GM19099 (cell line): ENCODE measurements around the gene ARMC7.
A peak's percentile ranks its signal among the peaks of the same experiment; 100 is the strongest.

Experiments
- POLR2A ChIP-seq: IDR thresholded peaks from 3 replicates; pipeline ENCODE4 v1.6.1; 2011; ENCODE audit warnings: low read depth; ENCODE audit not compliant: insufficient read length; ENCODE audit errors: extremely low read depth

ARMC7 gene

DNA sequence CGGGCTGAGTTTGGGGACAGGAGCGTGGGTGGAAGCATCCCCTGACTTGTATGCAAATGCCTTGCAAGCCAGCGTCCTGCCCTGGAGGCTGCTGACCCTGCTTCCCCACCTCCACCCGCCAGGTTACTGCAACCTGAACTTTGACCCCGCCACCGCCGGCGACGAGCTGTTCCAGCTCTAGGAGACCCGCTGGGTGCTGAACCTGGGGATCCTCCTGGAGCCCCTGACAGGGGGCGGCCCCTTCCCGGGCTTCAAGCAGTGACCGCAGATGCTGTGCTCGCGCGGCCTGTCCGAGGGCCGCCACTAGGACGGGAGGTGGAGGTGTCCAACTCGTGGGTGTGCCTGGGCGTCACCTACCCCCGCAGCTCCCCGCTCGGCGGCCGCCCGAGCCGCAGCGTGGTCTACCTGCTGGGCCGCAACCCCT lies 32.7 kb upstream of the ARMC7 start:
- TF ChIP-seq POLR2A, result no peak

DNA sequence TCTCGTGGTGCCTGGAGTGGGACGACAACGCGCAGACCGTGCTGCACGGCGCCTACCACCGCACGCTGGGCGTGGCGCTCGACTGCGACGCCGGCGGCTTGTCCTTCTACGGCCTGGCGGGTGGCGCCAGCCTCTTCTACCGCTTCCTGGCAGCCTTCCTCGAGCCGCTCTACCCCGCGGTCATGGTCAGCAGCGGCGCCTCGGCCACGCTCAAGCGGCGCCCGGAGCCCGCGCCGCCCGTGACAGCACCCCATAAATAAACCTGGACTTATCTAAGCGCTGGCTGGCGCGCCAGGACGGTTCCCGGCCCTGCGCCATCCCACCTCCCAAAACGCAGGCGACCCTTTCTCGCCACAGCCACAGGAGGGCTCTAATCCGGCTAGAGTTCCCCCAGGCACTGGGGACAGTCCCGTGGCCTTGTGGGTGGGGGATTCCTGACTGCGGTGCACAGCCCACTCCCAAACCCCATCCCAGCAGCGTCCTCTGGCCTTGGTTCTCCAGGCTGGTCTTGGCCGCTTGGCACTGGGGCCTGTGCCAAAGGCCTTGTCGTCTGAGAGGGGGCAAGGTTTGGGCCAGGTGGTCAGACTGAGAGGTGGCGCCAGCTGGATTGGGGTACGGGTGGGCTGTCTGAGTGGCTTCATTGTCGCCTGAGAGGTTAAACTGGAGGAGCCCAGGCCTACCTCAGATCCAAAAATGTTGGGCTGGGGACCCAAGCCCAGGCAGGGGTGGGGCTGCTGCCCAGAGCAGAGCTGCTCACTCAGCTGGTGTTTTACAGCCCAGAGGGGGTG lies 32.1 kb upstream of the ARMC7 start:
- peak; percentile 64 for TF ChIP-seq POLR2A

DNA sequence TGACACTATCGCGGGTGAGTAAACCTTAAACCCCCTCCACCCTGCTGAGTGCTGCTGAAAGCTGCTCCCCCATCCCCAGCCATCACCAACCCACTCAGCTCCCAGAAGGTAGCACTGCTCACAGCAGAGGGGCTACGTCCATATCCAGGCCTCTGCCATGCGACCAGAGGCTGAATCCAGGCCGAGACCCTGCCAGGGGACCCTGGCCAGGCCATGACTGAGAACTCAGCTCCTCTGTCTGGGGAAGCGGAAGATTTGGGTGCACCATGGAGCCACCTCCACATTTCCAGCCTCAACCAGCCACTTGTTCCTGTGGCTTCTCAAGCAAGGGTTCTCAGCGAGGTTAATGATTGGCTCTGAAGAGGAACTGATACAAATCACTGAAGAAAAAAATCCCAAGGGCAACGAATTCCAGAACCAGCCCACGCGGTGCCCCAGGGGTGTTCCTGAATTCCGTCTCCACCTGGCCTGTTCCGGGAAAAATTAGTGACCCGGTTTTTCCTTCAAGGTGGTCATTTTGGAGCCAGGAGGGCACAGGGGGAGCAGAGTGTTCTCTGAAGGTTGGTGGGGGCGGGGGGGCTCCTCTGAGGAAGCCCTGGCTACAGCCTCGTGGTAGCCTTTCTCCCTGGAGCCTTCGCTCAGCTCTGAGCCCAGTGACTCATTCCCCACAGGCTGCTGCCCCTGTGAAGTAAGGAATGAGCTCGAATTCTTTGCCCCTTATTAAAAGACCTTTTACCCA lies 31.3 kb upstream of the ARMC7 start:
- TF ChIP-seq POLR2A, result peak; percentile 53

DNA sequence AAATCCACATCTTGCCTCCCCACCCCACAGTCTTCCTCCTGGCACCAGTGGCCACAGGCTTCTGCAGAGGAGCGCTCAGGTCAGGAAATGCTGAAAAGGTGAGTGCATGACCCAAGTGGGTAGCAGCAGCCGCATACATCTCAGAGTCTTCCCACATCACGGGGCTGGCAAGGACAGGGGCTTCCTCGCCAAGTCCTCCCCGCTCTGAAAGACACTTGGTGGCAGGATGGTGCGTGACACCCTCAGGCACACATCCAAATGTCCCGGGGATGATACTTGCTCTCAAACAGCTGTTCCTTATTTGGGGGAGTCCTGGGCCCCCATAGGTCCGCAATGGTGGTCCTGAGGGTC lies 30.8 kb upstream of the ARMC7 start:
- no peak for TF ChIP-seq POLR2A

DNA sequence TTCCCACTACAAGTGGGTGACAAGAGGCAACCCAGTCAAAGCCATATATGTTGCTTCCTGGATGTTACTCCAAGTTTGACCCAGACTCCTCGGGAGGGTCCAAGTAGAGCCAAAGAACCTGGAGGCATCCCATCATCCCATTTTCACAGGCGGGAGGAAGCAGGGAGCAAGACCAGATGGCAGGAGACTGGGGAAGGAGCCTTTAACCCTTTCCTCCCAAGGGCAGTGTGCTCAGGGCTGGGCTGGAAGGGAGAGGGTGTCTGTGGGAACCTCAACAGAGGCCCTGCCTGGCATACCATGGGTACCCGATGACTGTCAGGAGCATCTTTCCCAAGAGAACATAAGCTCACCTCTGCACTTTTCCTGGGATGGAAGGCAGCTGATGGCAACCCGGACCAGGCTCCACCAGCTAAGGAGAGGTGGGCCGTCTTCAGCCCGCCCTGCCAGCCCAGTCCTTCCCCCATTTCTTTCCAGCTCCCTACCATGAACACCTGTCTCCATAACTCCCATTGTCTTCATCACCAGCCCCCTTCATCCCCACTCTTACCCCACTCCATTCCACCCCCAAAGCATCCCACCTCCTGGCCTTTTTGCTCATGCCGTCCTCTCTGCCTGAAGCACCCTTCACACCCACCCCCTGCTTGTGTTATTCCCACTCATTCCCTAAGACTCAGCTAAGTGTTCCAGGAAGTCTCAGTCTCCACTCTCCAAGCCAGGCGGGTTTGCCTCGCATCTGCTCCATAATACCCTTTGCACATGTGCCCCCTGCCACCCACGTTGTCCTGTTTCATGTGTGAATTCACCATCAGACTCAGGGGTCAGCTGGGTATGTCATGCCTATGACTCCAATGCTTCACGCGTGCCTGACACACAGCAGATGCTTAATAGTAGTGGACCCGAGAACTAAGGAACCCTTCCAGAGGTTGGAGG lies 27.9 kb upstream of the ARMC7 start:
- TF ChIP-seq POLR2A, result no peak

DNA sequence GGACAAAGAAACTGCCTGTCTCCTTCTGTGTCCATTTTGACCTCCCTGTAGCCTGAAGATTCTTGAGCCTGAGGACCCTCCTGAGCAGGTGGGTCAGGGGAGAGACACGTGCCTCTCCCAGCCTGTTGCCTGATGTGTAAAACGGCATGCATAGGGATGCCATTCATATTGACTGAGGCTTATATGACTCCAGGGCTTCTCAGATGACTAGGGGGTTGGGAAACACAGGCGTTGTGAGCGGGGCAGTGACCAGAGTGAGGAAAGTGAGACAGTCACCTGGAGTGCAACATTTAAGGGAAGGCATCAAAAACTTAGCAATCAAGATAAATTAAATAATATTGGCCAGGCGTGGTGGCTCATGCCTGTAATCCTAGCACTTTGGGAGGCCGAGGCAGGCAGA lies 27.1 kb upstream of the ARMC7 start:
- TF ChIP-seq POLR2A, result no peak

DNA sequence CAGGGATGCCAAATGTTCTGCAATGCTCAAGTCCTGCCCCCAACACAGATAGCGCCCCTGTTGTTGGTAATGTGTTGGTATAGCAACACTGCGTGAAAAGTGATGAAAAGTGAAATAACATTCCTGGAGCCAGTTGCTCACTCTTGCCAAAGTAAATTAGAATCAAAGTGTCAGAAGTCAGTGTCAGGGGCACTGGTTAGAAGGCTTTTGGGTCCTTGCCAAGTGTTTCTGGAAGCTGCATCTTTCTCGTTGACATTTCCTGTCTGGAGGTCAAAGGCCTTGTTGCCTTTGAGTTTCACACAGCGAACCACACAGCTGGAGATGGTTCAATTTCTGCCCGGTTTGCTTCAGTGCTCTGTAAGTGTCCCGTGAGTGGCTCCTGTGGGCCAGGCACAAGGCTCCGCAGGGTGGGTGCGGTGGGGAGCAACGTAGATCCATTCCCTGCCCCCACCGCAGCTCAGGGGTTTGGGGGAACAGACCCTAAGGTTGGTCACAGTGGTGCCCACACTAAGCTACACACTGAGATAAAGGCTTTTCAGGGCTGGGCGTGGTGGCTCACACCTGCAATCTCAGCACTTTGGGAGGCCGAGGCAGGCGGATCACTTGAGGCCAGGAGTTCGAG lies 25.6 kb upstream of the ARMC7 start:
- no peak for TF ChIP-seq POLR2A

DNA sequence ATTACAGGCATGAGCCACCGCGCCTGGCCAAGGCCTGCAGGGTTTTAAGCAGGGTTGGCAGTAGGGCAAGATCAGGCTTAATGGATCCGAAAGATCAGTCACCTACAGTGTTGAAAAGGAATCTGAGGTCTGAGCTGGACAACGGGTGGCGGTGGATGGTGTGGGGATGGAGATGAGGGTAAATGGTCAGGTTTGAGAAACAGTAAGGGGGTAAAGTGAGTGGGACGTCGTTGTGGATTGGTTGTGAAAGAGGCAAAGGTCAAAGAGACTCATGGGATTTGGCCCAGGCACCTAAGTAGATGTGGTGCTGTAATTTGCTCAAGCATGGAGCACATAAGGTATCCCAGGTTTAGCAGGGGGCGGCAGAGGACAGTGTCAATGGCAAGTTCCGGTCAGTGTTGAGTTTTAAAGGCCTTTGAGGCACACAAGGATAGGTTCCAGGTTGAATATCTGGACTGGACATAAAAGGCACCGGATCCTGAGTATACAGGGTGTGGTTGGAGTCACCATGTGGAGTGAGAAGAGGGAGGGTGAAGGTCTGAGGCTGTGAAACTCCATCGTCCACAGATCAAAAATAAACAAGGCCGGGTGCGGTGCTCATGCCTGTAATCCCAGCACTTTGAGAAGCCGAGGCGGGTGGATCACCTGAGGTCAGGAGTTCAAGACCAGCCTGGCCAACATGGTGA lies 23.1 kb upstream of the ARMC7 start:
- no peak for TF ChIP-seq POLR2A

DNA sequence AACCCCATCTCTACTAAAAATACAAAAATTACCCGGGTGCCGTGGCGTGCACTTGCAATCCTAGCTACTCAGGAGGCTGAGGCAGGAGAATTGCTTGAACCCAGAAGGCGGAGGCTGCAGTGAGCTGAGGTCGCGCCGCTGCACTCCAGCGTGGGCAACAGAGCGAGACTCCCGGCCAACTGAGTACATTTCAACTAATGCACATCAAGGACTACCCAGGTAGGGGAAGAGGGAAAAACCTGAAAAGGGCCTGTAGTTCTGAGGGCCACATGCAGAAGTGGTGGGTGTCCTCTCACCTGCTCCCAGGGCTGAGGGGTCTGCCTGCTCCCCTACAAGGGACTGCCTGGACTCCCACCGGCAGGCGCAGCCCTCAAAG lies 22.6 kb upstream of the ARMC7 start:
- TF ChIP-seq POLR2A, result no peak

DNA sequence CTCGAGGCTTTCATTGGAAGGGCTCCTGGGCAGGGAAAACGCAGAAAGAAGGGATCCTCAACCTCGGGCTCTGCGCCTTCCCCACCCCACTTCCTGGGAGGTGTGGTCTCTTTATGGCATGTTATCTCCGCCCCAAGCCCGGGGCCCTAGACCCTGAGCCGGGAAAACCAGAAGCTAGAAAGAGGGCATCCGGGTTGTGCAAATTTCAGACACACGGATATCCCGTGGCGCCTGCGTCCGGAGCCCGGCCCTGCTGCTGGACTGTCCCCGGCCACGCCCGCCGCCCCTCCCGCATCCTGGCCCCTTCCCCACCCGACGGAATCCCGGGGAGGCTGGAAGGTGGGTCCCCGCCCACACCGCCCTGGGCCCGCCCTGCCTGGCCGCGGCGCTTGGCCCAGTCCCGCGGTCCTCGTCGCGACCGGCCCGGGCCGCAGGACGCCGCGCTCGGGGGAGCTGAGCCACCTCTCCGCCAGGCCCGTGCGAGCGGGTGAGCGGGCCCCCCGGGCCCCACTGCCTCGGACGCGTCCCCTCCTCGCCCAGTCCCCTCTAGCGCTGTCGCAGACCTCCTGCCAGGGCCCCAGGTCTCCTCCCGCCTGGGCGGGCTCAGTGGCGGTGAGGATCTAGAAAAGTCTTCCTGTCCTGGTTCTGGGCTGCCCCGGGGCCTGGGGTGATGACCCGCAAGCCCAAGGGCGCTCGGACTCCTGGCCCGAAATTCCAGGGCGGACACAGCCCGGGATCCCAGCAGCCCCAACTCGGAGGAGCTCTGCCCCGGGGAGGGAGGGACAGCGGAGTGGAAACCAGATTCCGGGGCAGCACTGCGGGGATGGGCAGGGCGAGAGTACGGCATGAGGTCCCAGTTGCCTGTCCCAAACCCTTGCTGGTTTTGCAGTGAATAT lies 22.0 kb upstream of the ARMC7 start, which contains the start of gene SLC16A5:
TSS of gene SLC16A5 (plus strand) at position 397 of the 896 bp plus-strand sequence. CDS start 5,683 bp downstream, outside the sequence.
- TF ChIP-seq POLR2A, result no peak

DNA sequence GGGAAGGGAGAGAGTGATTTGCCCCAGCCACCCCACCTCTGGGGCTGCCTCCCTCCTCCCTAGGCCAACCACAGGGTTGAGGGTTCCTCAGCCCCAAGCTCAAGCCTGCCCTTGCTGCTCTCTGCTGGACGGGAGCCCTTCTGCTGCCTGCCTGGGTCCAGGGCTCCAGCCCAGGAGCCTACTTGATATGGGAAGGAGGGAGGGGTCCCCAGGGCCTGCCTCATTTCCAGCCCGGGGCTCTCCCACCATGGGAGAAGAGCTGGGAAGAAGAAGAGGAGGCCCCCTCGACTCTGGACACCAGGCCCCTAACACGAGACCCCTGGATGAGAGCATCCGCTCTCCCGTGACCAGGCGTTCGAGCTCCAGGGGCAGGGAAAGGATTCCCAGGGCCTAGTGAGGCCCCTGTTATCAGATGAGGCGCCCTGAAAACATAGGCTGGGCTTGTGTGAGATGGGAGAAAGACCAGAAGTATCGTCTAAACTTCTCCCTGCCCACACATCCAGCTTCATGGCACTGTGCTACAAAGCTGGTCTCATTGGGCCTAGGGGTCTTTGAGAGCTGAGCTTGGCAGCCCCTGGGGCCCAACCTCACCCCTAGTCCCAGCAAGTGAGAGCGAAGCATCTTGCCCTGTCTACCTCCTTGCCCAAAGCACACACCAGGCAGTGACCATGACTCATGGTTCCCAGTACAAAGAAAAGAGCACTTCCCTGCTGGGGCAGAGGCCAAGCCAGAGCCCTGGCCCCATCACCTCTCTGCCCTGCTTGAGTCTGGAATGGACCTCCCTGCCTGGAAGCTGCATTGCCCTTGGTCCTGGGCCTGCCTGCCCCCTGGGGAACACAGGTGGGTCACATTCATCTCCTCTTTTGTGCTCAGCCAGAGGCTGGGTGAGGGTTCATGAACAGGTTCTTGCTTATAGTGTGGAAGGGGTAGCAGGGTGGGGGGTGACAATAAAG lies 21.0 kb upstream of the ARMC7 start:
- no peak for TF ChIP-seq POLR2A
